HG03342 (cell line): ENCODE results near the gene TTN.
A peak's percentile ranks its signal among the peaks of the same experiment; 100 is the strongest.

Source experiments
- ATAC-seq: cut with Tn5 transposase; IDR thresholded peaks from one replicate; pipeline ENCODE4 v1.9.1; 2021; ENCODE audit warnings: mild to moderate bottlenecking, moderate library complexity; ENCODE audit not compliant: unreplicated experiment

The TTN gene

DNA sequence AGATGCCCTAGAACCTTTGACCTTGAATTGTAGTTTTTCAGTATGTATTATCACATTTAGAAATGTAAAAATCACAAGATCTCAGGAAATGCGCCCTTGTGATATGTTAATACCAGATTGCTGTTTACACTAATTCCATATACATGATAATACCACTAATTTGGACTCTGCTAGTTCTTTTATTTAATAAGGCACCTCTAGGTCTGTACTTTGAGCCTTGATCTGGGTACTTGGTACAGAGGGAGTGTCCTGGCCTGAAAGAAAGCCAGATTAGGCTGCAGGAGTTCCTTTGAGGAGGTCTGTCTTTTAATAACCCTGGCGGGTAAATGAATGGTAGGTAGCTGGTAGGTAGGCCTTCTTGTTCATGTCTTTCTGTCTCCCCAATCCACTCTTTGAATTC lies 300.7 kb downstream of the TTN start:
- ATAC-seq: no peak

DNA sequence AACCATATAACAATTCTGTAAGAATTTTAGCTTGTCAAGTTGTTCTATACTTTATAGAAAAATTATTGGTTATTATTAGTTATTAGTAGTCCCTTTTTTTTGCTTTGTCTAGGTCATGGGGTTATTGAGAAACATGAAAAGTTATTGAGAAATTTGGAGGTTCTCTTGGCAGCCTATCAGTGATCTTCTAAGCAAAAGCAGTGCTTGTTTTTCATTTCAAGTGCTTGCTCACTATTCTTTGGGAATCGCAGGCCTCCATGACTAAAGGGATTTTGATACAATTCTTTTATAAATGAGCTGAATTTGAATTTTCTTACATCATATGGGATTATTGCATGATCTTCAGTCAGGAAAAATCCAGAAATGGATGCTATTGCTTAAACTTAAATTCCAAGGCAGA lies 301.1 kb downstream of the TTN start:
- no peak for ATAC-seq

DNA sequence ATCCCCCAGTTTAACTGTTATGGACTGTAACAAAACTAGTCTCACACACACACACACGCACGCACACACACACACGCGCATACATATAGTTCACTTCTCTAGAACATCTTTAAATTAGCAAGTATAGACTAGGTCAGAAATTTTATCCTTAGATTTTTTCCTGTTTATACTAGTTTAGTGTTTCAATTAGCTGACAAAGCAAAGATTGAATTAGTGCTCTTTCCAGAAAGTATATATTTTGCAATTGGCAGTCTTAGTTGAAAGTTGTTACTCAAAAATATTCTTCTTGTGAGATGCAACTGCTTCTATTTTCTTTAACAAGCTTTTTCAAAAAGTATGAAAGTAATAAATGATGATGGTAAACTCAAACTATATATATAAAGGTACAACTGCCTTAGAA lies 304.5 kb downstream of the TTN start:
- ATAC-seq: no peak

DNA sequence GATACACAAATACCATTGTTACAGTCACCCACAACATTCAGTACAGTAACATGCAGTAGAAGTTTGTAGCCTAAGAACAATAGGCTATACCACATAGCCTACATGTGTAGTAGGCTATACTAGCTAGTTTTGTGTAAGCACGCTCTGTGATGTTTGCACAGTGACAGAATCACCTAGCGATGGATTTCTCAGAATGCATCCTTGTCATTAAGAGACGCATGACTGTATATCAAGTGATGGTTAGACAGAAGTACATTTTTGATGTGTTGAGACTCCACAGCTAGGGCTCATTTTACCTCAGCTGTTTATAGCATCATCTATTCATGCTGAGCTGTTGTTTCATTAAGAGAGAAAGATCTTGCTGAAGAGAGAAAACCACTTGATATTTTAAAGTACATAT lies 307.6 kb downstream of the TTN start:
- ATAC-seq: no peak

DNA sequence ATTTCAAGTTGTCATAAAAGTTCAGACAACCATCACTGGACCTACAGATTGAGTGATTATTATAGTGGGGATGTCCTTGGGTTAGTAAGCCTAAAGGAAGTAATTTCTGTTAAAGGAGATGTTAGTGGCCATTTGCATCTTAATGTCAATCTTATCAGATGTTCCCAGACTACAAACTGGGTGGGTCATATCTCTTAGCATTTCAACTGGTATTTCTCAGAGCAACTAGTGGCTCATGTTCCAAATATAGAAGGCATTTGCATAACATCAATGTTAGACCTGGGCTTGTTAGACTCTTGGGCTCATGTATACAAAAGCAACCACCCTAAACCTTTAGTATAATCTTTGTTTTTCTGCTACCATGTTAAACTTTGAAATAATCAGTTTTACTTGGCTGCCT lies 309.1 kb downstream of the TTN start:
- ATAC-seq: peak; percentile 52

DNA sequence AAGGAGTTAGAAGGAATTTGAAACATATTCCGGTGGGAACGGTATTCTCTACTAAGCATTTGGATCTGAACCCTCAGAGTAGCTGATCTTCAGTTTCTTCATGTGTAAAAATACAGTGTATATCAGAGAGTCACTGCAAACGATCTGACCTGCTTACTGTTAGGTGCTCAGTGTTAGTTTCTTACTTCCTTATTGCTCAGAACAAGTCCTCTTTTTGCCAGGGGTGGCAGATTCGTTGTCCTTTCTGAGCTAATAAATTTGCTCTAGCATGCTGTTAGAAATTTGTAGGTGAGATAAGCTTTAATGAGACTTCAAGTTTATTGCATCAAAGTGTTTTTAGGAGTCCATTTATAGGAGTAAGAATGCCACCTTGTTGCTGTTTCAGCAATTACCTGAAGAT lies 311.2 kb downstream of the TTN start:
- no peak for ATAC-seq

DNA sequence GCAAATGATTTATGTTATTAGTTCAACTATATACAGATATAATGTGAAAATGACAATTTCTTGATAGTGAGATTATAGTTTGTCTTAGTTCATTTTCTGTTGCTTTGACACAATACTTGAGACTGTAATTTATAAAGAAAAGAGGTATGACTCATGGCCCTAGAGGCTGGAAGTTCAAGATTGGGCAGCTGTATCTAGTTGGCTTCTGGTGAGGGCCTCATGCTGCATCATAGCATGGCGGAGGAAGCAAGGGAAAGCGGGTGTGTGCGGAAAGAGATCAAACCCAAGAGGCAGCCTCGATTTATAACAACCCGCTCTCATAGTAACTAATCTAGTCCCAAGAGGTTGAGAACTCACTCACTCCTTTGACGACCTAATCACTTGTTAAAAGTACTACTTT lies 315.6 kb downstream of the TTN start:
- no peak for ATAC-seq

DNA sequence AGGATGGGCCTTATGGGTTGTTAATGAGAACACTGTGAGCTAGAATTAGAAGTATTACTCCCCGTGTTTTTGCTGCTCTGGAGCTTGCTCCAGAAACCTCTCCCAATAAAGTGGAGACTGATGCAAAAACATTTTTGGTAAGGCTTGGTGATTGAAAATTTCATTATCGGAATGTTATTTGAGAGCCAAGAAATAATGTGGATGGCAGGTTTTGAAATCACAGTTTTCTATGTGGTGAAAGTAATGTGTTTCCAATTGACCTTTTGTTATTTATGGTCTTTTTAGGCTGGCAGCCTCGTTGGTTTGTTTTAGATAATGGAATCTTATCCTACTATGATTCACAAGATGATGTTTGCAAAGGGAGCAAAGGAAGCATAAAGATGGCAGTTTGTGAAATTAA lies 321.9 kb downstream of the TTN start:
- ATAC-seq: no peak

DNA sequence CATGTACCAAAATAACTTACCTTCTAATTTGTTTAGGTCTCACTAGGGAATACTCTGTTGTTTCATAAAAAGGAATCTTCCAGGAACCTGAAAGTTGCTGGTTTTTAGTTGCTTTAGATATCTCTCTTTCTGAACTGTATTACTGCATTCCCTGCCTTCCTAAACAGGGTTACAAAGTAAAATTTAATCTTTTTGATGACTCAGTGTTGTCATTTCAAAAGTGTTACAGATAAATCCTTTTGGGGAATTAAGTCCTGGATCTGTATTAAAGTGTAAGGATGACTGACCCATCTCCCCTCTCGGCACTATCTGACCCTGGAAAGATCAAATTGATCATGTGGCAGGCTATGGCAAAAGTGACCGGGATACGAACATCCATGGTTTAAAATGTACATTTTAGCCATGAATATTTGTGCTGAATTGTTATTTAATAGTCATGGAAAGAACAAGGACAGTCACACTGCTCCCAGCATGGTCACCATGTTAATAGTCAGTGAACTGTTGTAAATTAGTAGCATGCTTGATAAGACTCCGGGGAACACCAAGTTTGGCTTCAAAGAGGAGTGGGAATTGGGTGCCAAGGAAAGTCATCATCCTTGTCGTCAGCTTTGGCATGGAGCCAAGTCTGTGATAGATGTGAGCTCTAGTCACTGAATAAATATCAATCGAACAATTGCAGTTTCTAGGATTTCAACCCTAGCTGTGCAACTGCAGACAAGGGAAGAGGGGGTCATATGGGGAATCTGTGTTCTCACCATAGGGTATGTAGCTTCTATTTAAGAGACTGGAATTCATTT lies 322.8 kb downstream of the TTN start:
- ATAC-seq: no peak

DNA sequence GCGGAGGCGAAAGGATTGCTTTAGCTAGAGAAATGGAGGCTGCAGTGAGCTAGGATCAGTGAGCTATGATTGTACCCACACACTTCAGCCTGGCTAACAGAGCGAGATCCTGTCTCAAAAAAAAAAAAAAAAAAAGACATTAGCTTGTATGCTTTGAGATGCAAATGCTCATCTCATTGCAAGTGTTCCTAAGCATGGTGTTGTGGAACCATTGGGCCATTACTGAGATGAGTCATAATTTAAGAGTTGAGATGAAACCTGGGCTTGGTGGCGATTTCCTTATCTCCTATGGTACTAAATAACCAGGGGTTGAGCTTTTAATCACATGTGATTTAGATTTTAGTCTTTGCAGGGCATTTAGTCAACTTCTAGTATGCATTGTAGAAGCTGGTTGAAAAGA lies 324.8 kb downstream of the TTN start:
- ATAC-seq: peak; percentile 41

DNA sequence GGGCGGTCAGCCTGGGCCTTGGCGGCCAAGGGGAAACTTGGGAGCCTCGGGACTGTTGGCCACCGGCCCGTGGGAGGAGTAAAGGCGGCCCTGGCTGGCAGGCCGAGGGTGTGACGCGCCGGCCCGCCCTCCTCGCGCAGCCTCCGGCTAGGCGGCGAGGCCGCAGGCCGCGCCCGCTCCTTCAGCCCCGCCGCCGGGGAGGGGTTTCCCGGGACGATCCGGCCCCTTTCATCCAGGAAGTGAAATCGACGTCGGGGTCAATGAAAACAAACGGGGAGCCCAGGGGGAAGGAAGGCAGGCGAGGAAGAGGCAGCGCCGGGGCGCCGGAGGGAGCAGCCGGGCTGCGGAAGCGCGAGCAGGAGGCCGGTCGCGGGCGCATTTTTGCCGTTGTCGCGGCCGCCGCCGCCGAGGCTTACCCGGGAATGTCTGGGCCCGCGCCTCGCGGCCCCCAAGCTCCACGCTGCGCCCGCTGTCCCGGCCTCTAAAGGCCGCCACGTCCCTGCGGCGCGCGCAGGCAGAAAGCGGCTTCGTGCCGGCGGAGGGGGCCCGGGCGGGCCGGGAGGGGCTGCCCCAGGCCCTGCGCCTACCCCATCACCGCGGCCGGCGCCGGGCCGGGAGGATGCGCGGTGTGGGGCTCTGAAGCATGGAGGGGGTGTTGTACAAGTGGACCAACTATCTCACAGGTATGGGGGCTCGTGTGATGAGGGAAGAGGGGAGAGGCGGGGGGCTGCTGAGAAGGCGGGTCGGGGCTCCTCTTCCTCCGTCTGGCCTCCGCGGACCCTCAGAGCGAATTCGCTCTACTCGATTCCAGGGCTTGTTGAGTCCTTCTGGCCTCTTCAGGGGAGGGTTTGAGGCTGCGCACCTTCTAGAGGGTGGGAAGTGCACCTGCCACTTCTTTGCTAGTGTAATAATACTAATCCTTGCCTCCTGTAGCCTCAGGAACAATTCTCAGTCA lies 326.7 kb downstream of the TTN start, which contains the start of gene PLEKHA3:
Gene PLEKHA3 (plus strand): TSS at position 231 of the 955 bp plus-strand sequence. CDS start 413 bp downstream, at position 644.
- peak; percentile 51 for ATAC-seq

DNA sequence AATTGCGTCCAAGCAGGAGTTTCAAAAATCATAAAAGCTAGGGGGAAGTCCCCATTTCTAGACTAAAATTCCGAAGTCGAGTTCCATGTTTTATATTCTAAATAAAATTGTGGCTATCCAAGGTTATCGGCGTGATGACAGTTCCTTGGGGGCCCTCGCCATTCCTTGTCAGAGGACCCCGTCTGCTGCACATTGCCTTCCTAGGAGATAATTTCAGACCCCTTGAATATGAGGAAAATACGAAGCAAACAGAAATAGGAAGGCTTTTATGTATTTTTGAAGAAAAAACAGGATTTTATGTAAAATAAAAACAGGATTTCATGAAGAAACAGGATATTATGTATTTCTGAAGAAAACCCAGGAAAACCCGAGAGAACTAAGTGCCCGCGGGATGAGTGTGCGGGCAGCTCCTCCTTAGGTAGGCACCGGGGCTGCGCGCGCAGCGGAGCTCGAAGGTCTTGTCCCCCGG lies 327.4 kb downstream of the TTN start:
- ATAC-seq: no peak

DNA sequence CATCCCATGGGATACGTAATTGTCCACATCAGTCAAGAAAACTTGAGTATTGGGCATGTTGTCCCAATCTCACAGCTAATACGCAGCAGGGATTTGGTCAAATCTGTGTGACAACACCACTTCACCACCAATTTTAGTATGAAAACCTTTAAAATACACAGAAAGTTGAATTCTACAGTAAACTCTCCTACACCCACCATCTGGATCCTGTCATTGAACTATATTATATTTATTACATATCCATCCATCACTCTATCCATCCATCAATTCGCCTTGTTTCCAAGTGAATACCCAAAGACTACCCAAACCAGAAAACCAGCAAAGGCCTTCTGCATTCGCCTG lies 328.0 kb downstream of the TTN start:
- ATAC-seq: no peak

DNA sequence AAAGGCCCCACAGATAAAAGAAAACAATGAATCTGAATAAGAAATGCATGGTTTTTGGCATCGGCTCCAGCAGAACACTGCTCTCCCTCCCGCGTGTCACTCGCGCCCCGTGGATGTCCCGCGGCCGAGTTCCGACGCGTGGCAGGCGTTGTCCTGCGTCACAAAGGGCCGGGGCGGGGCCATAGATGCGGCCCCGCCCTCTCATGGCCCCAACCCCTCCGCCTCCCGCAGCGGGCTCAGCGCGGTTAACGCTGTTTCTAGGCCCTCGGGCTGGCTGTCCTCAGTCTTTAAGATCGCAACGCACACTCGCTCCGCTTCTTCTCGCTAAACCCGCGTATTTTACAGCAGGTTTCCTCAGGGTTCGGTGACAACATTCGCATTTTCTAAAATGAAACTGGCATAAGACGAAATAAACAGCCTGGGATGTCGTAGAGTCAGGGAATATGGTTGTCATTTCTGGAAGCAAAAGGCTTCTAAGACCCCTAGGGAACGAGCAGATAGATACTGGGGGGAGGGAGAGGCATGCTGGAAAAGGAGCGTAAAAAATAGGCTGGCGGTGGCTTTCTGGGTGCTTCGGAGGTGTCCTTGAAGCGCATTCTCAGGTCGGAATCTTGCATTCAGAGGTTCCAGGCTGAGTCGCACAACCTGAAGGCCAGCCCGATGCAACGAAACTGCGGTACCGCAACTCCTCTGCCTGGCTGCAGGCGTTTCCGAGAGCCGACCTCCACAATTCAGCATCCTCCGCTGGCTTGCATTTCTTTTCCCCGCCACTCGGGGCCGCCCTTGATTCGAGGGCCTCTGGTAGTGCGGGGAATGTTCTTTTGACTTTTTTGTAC lies 328.6 kb downstream of the TTN start, which contains the start of gene FKBP7:
Gene FKBP7 (minus strand): TSS at position 162 of the 836 bp plus-strand sequence. CDS start 101 bp downstream, at position 61.
- ATAC-seq: peak; percentile 50

DNA sequence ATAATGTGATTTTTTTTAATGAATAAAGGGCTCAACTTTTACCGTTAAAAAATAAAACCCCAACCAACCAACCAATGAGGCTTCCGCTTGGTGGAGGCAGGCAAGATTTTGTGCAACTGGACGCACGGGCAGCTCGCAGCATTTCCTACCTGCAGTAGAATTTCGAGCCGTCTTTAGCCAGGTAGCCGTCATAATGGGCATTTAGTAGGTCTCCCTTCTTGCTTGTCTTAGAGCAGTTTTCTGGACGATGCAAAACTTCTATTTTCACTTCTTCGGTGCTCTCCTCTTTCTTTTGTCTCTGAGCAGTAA lies 329.1 kb downstream of the TTN start:
- no peak for ATAC-seq

DNA sequence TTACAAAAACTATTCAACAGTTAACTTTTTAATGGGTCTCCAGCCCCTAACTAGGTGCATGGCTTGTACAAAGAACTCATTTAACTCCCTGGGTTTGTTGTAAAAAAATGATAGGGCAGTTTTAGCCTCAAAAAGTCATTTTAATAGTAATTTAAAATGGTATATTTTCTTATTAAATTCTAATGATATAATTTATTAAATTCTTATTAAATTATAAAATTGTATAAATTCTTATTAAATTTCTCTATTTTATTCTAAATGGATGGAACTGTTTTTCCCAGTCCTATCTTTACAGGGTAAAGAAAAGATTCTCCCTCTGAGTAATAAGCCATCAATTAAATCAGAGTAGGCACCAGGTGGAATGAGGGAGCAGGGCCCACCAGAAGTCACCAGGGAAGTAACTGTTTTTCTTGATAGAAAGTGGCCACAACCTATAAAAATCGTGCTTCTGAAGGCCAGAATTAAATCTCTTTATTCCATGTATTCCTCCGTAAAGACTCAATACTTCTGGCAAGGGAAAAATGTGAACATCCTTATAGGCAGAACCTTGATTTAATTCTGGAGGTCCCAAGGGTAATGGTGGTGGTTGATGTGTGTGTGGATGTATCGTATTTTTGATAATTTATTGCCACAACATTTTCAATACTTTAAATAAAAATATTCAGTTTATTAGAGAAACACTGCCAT lies 329.6 kb downstream of the TTN start:
- no peak for ATAC-seq

DNA sequence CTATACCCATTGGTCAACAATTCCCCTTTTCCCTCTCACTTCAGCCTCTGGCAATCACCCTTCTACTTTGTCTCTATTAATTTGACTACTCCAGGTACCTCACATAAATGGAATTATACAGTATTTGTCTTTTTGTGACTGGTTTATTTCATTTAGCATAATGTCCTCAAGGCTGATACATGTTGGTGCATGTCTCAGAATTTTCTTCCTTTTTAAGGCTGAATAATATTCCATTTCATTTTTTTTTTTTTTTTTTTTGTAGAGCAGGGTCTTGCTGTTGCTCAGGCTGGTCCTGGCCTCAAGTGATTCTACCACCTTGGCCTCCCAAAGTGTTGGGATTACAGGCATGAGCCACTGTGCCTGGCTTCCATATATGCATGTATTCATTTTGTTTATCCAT lies 330.7 kb downstream of the TTN start:
- no peak for ATAC-seq
